NCI-H2107 treated with DMSO at 0.1 percent for 48 hours (cell line): ENCODE measurements around the gene TXNRD2.

Experiments used
- DNase-seq: peaks from one replicate; lab custom pipeline; 2025; ENCODE audit not compliant: unreplicated experiment; lab: John Stamatoyannopoulos, UW

The TXNRD2 gene

GRCh38 chr22:19967850-19968449 is 26.3 kb upstream of the TXNRD2 start:
- DNase-seq, result no peak

DNA sequence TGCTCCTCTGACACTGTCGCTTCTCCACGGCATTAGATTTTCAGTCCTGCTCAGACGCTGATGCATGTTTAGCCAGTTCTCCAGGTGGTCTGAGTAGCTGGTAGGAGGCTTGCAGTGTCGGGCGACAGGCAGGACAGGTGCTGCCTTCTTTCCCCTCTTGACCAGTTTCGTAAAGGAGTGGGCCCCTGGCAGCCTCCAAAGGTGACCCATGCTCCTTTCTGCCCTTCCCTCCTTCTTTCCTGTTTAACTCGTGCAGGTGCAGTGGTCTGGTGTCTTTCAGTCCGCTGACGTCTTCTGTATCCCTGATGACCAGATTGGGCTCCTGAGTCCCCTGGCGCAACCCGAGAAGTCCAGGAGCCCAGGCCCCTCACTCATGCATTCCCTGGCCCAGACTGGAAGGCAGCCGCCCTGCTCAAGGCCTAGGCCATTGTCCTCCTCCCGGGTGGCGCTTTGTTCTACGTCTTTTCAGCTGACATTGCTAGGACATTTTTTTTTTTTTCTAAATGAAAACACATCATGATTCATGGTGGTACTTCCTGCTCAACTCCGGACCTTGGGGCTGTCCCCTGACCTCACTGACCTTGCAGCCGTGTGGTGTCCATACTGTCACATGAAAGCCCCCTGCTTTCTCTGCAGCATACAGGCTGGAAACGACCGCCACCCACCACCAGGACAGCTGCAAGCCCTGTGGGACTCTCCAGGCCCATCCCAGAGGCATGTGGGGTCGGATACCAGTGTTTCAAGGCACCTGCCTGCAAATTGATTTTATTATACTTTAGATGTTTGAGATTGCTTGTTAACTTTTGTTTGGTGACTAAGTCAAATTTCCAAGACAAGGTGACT is 25.5 kb upstream of the TXNRD2 start:
- no peak for DNase-seq

- DNase-seq, result no peak
Measured at GRCh38 chr22:19965771-19966709, 24.4 kb upstream of the TXNRD2 start.

- DNase-seq, result no peak
Measured at GRCh38 chr22:19964701-19965386, 23.2 kb upstream of the TXNRD2 start.

GRCh38 chr22:19963863-19964642 is 22.4 kb upstream of the TXNRD2 start:
- no peak for DNase-seq

GRCh38 chr22:19962909-19963806 is 21.5 kb upstream of the TXNRD2 start:
- DNase-seq, result no peak

GRCh38 chr22:19962246-19962908 is 20.8 kb upstream of the TXNRD2 start:
- DNase-seq, result no peak

- no peak for DNase-seq
Measured at GRCh38 chr22:19961868-19962245, 20.2 kb upstream of the TXNRD2 start.

- DNase-seq, result no peak
Measured at GRCh38 chr22:19961201-19961580, 19.6 kb upstream of the TXNRD2 start.

DNA sequence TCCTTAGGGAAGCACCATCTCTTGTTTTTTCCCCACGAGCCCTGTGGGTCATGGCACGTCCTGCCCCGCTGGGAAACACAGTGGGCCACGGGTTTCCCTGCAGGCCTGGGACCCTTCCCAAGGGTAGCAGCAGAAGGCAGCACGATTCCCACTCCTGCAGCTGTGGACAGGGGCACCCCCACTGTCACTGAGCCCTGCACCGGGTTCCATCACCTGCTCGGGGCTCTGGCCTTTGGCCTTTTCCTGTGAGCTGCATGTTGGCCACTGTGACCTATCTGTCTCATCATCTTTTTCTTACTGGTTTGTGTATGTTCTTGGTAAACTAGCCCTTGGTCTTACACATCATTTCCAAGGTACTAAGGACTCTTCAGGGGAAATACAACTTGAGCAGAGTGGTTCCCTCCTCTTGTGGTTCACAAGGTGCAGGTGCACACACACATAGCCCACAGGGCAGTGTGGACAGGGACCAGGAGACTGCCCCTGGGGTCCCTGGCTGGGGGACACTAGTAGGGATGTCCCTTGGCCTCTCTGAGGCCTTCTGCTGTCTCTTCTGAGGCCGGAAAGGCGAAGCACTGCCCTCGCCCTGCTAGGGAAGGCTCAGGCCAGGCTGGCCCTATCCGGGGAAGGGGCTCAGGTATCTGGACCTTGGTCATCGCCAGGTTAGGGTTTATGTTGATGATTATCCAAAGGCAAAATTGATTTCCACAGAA is 19.0 kb upstream of the TXNRD2 start:
- no peak for DNase-seq

DNA sequence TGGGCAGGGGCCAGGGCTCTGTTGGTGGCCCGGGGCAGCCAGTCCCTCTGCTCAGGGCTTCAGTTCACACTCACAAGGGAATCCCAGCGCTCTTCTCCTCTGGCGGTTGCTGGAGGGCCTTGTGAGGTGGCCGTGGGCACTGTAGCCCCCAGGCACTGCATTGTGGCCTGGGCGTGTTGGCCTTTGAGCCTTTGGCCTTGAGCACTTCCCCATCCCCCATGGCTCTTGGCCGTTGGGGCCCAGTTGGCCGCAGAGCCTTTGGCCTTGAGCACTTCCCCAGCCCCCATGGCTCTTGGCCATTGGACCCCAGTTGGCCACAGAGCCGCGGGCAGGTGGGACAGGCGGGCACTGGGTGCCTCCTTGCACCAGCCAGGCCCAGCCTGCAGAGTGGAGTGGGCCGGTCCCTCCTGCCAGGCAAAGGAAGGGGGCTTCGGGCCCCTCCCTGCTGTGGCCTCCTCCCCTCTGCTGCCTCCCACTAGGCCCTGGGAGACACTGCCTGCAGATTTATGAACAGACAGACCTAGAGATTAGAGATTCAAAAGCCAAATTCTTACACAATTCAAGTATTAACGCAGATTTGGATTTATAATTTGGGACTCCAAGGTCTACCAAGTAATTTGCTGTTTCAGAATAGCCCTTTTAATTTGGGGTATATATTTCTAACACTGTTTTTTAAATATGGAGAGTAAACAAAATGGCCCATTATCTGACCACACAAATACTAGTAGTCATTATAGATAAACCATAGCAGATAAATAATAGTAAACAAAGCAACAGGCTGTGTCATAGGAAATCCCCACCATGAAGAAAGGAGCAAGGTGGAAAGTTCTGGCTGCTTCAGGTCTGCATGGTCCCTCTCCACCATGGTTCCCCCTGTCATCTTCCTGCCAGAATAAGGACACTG is 18.2 kb upstream of the TXNRD2 start:
- no peak for DNase-seq

- no peak for DNase-seq
Measured at GRCh38 chr22:19959043-19959586, 17.5 kb upstream of the TXNRD2 start.

GRCh38 chr22:19958083-19959042 is 16.7 kb upstream of the TXNRD2 start:
- no peak for DNase-seq

- DNase-seq, result no peak
Measured at GRCh38 chr22:19957445-19957844, 15.8 kb upstream of the TXNRD2 start.

DNA sequence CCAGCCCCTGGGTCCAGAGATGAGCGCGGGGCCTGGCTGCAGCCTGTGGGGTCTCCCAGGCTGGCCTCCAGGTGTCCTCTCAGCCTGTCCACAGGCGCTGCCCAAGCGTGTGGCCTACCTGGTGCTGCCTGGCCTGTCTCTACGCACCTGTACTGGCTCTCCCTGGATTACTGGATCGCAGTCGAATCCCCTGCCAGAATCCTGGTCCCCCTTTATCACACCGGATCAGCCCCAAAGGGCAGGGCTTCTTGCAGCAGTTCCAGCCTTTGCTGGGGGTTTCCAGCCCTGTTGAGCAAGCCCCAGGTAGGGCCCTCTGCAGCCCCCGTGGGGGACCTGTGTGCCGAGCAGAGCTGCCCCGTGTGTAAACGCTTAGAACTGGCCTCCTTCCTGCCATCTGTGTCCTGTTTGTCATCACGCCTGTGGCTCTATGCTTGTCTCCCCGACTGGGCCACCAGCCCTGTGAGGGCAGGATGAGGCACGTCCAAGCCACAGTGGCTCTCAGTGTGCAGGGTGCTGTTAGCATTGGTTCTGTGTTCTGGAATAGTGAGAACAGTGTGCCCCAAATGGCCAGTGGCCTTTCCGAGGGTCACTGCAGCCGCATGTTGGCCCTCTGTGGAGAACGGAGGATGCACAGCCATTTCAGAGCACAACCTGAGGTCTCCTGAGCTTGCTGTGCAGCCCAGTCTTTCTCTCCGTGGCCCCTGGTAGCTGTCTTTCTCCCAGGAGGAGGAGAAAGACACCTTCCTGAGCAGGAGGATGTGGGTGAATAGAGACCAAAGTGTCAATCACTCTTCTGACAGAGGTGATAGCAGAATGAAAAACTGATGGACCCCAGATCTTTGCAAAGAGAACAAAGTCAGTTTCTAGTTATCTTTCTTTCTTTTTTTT is 13.9 kb upstream of the TXNRD2 start:
- DNase-seq, result no peak
